ENCODE measurements around the gene KCTD12. TPM values are rescaled to one million over a fixed set of nuclear protein-coding genes. Genes with fewer than 3 reads are reported as not detected.

Gene KCTD12
- polyA plus RNA-seq, 1 experiment, result 1.5 TPM

GRCh38 chr13:76845865-76846264, 40.3 kb downstream of the KCTD12 start:
- Histone ChIP-seq H3K27me3 (ENCODE audit: control insufficient read depth, insufficient read depth, low read length) (no peaks in the 10 kb centered on the region), H3K4me3 (ENCODE audit: low read depth, low read length) (no peak overlapping the region), H3K36me3 (ENCODE audit: control insufficient read depth, insufficient read depth, low read length) (no peaks in the 10 kb centered on the region)
- no peak for DNase-seq (ENCODE audit: low read depth)
- ChIA-PET CTCF (interaction anchor here (0.6 kb wide), 1 partner anchor 13 kb away, joined by 3 read pairs; no protein-coding TSS in a partner anchor), POLR2A (no interaction called here)
- TF ChIP-seq, protein P1, sequence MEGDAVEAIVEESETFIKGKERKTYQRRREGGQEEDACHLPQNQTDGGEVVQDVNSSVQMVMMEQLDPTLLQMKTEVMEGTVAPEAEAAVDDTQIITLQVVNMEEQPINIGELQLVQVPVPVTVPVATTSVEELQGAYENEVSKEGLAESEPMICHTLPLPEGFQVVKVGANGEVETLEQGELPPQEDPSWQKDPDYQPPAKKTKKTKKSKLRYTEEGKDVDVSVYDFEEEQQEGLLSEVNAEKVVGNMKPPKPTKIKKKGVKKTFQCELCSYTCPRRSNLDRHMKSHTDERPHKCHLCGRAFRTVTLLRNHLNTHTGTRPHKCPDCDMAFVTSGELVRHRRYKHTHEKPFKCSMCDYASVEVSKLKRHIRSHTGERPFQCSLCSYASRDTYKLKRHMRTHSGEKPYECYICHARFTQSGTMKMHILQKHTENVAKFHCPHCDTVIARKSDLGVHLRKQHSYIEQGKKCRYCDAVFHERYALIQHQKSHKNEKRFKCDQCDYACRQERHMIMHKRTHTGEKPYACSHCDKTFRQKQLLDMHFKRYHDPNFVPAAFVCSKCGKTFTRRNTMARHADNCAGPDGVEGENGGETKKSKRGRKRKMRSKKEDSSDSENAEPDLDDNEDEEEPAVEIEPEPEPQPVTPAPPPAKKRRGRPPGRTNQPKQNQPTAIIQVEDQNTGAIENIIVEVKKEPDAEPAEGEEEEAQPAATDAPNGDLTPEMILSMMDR (IDR thresholded peaks at IDR 0.05; ENCODE audit: insufficient read depth, low read depth, low read length), result no peak

DNA sequence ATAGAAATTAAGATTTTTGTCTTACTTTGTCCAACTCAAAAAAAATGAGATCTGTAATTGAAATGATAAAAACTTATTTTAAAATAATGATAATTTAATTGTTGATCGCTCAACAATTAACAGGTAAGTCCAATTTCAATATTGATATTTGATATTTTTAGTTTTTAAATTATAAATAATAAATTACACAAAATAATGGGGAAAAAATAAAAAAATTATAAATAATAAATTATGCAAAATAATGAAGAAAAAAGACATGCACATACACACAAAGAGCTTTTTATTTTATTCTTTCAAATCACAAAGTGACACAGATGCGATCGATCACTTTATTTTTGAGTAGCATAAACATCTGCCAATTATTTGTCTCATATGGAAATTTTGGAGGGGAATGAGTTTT, 40.8 kb downstream of the KCTD12 start:
- ChIA-PET CTCF (interaction anchor here (0.6 kb wide), 1 partner anchor 13 kb away, joined by 3 read pairs; no protein-coding TSS in a partner anchor), POLR2A (no interaction called here)
- no peak for DNase-seq (ENCODE audit: low read depth)
- TF ChIP-seq, protein P1 (IDR thresholded peaks at IDR 0.05; ENCODE audit: insufficient read depth, low read depth, low read length), result no peak
- Histone ChIP-seq H3K36me3 (ENCODE audit: control insufficient read depth, insufficient read depth, low read length) (no peaks in the 10 kb centered on the region), H3K4me3 (ENCODE audit: low read depth, low read length) (no peak overlapping the region), H3K27me3 (ENCODE audit: control insufficient read depth, insufficient read depth, low read length) (no peaks in the 10 kb centered on the region)

- H3K36me3 ChIP-seq (ENCODE audit: control insufficient read depth, insufficient read depth, low read length), result no peaks in the 10 kb centered on the region
- CTCF ChIA-PET, result no interaction called here
- H3K4me3 ChIP-seq (ENCODE audit: low read depth, low read length), result no peak overlapping the region
- no peaks in the 10 kb centered on the region for H3K27me3 ChIP-seq (ENCODE audit: control insufficient read depth, insufficient read depth, low read length)
- no peak for DNase-seq (ENCODE audit: low read depth)
- POLR2A ChIA-PET, result no interaction called here
- TF ChIP-seq, protein P1 (IDR thresholded peaks at IDR 0.05; ENCODE audit: insufficient read depth, low read depth, low read length), result no peak
Measured at GRCh38 chr13:76837801-76838200, 48.4 kb downstream of the KCTD12 start.

GRCh38 chr13:76836311-76836710, 49.9 kb downstream of the KCTD12 start:
- CTCF ChIA-PET, result interaction anchor here (0.9 kb wide), 2 partner anchors 49 to 82 kb away, joined by 3 read pairs; no protein-coding TSS in a partner anchor
- POLR2A ChIA-PET, result no interaction called here

GRCh38 chr13:76833441-76833954, 52.7 kb downstream of the KCTD12 start:
- POLR2A ChIA-PET, result no interaction called here
- DNase-seq (ENCODE audit: low read depth), result no peak
- TF ChIP-seq, protein P1 (IDR thresholded peaks at IDR 0.05; ENCODE audit: insufficient read depth, low read depth, low read length), result no peak
- H3K4me3 ChIP-seq (ENCODE audit: low read depth, low read length), result no peak overlapping the region
- H3K36me3 ChIP-seq (ENCODE audit: control insufficient read depth, insufficient read depth, low read length), result no peaks in the 10 kb centered on the region
- H3K27me3 ChIP-seq (ENCODE audit: control insufficient read depth, insufficient read depth, low read length), result no peaks in the 10 kb centered on the region; the same call in 1 of the 2 replicates
- CTCF ChIA-PET, result interaction anchor here (0.6 to 2.9 kb wide), 4 partner anchors 11 to 999 kb away, joined by 3 to 12 read pairs (median 4); no protein-coding TSS in a partner anchor

More at GRCh38 chr13:76836311-76836710, 49.9 kb downstream of the KCTD12 start:
- H3K36me3 ChIP-seq (ENCODE audit: control insufficient read depth, insufficient read depth, low read length), result no peaks in the 10 kb centered on the region
- H3K4me3 ChIP-seq (ENCODE audit: low read depth, low read length), result no peak overlapping the region
- TF ChIP-seq, protein P1 (IDR thresholded peaks at IDR 0.05; ENCODE audit: insufficient read depth, low read depth, low read length), result no peak
- H3K27me3 ChIP-seq (ENCODE audit: control insufficient read depth, insufficient read depth, low read length), result no peaks in the 10 kb centered on the region
- DNase-seq (ENCODE audit: low read depth), result no peak

Data from BJ (cell line).